ENCODE data around the gene DTX3.

The DTX3 gene

DNA sequence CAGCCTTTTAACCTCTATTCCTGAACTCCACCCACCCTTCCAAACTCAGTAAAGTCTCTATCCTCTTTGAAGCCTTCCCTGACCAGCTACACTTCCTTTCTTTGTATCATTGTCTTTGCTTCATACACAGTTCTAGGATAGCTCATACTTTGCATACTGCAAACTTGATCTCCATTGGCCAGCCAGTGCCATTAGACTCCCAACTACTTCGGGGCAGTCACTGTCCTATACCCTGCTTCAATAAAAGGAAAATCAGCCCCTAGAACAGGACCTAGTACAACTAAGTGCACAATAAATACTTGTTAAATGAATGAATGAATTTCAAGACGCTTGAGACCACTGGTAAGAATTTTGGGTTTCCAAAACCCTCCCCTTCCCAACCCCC is 14.2 kb upstream of the DTX3 start:
- no peak for DNase-seq (ENCODE audit: low read depth)
- TF ChIP-seq, protein P1, sequence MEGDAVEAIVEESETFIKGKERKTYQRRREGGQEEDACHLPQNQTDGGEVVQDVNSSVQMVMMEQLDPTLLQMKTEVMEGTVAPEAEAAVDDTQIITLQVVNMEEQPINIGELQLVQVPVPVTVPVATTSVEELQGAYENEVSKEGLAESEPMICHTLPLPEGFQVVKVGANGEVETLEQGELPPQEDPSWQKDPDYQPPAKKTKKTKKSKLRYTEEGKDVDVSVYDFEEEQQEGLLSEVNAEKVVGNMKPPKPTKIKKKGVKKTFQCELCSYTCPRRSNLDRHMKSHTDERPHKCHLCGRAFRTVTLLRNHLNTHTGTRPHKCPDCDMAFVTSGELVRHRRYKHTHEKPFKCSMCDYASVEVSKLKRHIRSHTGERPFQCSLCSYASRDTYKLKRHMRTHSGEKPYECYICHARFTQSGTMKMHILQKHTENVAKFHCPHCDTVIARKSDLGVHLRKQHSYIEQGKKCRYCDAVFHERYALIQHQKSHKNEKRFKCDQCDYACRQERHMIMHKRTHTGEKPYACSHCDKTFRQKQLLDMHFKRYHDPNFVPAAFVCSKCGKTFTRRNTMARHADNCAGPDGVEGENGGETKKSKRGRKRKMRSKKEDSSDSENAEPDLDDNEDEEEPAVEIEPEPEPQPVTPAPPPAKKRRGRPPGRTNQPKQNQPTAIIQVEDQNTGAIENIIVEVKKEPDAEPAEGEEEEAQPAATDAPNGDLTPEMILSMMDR (IDR thresholded peaks at IDR 0.05; ENCODE audit: control insufficient read depth, extremely low read depth, insufficient read depth), result no peak
- H3K4me3 ChIP-seq (ENCODE audit: low read depth, low read length), result peak overlapping the region; percentile 97

DNA sequence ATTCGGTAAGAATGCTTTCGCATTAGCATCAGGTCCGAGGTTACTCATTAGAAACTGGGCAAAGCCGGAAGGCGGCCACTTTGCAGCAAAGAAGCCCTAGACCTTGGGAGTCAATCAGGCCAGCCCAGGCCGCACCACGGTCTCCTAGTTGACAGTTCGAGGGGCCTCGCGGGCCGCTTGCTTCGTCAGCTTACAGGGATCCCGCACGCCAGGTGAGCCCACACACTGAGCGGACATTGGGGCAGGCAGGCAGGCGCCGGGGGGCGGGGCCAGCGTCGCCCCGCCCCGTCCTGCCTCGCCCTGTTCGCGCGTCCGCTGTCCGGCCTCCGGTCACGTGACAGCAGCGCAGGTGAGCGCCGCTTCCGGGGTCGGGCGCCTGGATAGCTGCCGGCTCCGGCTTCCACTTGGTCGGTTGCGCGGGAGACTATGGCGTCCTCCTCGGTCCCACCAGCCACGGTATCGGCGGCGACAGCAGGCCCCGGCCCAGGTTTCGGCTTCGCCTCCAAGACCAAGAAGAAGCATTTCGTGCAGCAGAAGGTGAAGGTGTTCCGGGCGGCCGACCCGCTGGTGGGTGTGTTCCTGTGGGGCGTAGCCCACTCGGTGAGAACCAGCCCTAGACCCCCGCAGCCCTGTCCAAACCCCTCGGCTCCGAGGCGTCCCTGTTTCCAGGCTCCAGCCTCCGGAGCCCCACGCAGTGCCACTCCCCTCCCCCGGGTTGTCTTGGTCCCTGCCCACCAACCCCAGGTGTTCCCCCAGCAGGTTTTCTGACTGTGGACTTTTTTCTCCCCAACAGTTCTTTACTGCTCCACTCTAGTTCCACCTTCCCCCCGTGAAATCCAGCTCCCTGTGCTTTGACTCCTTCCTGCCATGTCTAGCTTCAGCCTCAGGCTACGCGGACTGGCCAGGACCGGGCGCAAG is 13.5 kb upstream of the DTX3 start, which contains the start of gene PIP4K2C:
PIP4K2C (plus strand) TSS at position 329 of the 918 bp plus-strand sequence; CDS start at position 427, 98 bp downstream.
- TF ChIP-seq, protein P1 (IDR thresholded peaks at IDR 0.05; ENCODE audit: control insufficient read depth, extremely low read depth, insufficient read depth), result no peak
- H3K4me3 ChIP-seq (ENCODE audit: low read depth, low read length), result peak within 1 kb of the TSS; percentile 97
- DNase-seq (ENCODE audit: low read depth), result peak; percentile 33

DNA sequence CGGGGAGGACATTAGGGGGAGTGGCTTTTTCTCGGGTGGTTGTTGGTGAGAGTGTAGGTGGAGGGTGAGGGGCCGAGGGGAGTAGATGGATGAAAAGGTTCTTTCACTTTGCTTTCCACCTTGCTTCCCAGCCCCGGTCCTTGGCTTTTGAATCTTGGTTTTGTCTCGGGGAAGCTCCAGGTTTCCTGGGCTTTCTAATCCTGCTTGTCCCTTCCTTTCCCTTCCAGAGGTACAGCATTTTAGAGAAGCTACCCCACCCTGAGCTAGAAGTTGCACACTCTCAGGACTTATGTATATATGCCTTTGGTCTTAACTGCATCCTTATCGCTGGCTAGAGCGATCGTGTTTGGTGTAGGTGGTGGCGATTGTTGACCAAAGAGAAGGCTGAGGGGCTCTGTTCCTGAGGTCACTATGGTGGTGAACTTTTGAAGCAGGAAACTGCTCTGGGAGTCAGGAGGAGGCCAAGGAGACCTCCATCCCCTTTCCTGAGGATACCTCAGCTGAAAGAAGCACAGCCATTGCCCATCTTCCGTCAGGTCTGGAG is 12.8 kb upstream of the DTX3 start:
- no peak for DNase-seq (ENCODE audit: low read depth)
- H3K4me3 ChIP-seq (ENCODE audit: low read depth, low read length), result peak overlapping the region; percentile 97
- TF ChIP-seq, protein P1 (IDR thresholded peaks at IDR 0.05; ENCODE audit: control insufficient read depth, extremely low read depth, insufficient read depth), result no peak

DNA sequence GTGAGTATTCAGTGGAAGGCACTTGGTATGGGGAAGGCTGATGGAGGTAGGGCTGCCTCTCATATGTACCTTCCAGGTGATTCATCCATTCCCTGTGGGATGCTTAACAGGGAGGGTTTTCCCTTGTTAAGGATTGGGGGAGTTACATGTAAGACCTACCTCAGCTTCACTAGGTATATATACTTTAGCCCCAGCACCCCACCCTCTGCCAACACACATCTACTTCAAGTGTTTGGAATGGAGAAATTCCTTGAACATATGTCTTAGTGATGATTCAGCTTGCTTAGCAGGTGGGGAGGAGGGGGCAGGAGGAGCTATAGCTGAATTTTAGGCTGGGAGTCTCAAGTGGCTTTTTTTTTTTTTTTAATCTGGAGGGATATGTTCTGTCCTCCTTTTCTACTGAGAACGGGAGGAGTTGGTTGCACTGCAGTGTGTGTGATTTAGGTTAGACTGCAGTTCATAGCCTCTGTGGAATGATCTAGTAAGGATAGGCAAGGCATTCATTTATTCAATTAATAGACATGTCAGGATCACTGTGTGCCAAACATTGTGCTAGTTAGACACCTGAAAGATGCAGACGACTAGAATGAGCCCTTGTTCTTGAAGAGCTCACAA is 12.0 kb upstream of the DTX3 start:
- no peak overlapping the region for H3K4me3 ChIP-seq (ENCODE audit: low read depth, low read length)
- TF ChIP-seq, protein P1 (IDR thresholded peaks at IDR 0.05; ENCODE audit: control insufficient read depth, extremely low read depth, insufficient read depth), result no peak
- DNase-seq (ENCODE audit: low read depth), result no peak

DNA sequence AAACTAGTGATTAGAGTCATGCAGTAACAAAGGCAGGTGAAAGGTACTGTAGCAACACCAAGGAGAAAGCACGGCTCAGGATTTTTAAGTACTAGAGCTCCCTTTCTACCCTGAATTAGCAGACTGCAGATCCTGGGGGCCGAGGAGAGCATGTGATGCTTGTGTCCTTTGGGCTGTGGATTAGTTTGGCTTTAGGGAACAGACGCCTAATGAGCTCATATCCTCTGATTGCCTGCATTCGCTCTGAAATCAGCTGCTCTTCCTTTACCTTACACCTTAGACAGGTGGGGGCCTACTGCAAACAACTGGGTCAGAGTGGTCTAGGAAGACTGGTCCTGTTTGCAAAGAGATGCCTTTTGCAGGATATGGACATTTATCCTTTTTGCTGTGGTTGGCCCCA is 11.4 kb upstream of the DTX3 start:
- H3K4me3 ChIP-seq (ENCODE audit: low read depth, low read length), result no peak overlapping the region
- TF ChIP-seq, protein P1 (IDR thresholded peaks at IDR 0.05; ENCODE audit: control insufficient read depth, extremely low read depth, insufficient read depth), result no peak
- no peak for DNase-seq (ENCODE audit: low read depth)

DNA sequence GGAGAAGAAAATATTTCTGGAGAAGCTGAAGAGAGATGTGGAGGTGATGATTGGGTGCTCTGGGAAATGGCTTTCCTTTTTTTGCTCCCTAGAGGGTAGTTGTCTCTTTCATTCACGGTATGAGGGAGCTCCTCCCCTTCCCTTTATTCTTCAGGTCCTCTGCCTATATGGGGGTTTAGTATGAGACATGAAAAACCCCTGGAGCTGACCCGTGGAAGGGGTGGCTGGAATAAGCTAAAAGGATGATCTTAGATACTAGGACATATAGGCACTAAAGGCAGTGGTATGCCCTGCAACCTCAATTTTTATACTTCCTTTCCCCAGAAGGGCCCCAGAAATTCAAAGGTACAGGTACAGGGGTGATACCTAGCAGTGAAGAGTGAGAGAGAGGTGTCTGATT is 4.2 kb upstream of the DTX3 start:
- TF ChIP-seq, protein P1 (IDR thresholded peaks at IDR 0.05; ENCODE audit: control insufficient read depth, extremely low read depth, insufficient read depth), result no peak
- no peak for DNase-seq (ENCODE audit: low read depth)
- no peak overlapping the region for H3K4me3 ChIP-seq (ENCODE audit: low read depth, low read length)
